Choroid plexus epithelial cell (primary cell): ENCODE data around the gene IFIT1B.
A peak's percentile ranks its signal among the peaks of the same experiment; 100 is the strongest.

Experiments used
- DNase-seq: peaks from one replicate; pipeline ENCODE4 v3.0.0-alpha.2; 2010; ENCODE audit warnings: low read depth
- H3K4me3 ChIP-seq: 2 replicates; pipeline ENCODE4 v1.5.1; 2011; ENCODE audit warnings: low read depth, mild to moderate bottlenecking, control low read depth, low read length, moderate library complexity
- TF ChIP-seq, protein P1 (sequence below): conservative IDR thresholded peaks from 2 replicates; pipeline ENCODE4 v1.5.1; 2011; ENCODE audit warnings: low read depth, mild to moderate bottlenecking, control low read depth, inconsistent platforms, low read length, moderate library complexity

IFIT1B gene

DNA sequence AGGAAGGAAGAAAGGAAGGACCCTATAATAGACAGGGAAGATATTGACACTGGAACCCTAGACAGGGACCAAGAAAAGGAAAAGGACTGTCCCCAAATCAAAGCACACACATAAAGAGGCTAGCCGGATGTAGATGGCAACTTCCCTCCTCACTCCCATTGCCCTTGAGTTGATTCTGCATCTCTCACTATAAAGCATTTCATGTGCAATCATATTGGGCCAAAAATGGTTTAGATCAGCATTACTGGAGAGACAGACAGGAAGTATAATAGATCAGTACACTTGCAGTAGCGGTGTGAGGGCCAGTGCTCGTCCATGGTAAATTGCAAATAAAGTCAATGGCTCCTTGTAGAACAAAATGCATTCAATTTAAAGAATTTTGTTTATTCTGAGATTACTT, 41.6 kb upstream of the IFIT1B start:
- no peak overlapping the region for H3K4me3 ChIP-seq
- TF ChIP-seq, protein P1, sequence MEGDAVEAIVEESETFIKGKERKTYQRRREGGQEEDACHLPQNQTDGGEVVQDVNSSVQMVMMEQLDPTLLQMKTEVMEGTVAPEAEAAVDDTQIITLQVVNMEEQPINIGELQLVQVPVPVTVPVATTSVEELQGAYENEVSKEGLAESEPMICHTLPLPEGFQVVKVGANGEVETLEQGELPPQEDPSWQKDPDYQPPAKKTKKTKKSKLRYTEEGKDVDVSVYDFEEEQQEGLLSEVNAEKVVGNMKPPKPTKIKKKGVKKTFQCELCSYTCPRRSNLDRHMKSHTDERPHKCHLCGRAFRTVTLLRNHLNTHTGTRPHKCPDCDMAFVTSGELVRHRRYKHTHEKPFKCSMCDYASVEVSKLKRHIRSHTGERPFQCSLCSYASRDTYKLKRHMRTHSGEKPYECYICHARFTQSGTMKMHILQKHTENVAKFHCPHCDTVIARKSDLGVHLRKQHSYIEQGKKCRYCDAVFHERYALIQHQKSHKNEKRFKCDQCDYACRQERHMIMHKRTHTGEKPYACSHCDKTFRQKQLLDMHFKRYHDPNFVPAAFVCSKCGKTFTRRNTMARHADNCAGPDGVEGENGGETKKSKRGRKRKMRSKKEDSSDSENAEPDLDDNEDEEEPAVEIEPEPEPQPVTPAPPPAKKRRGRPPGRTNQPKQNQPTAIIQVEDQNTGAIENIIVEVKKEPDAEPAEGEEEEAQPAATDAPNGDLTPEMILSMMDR = no peak
- no peak for DNase-seq

DNA sequence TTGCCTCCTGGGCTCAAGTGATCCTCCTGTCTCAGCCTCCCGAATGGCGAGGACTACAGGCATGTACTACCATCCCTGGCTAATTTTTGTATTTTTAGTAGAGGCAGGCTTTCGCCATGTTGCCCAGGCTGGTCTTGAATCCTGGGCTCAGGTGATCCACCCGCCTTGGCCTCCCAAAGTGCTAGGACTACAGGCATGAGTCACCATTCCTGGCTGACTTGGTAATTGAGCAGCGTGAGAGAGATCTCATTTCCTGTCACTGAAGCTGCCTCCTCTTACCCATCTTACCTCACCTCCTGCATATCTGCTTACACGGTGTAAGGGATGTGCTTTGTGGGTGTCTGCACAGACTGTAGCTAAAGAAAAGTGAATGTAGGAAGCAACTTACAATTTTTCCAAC, 40.4 kb upstream of the IFIT1B start:
- peak; percentile 93 for DNase-seq
- TF ChIP-seq, protein P1 = no peak
- H3K4me3 ChIP-seq = no peak overlapping the region

GRCh38 chr10:89338713-89339112, 39.1 kb upstream of the IFIT1B start:
- TF ChIP-seq, protein P1 = no peak
- no peak for DNase-seq
- no peak overlapping the region for H3K4me3 ChIP-seq

GRCh38 chr10:89339875-89340274, 38.0 kb upstream of the IFIT1B start:
- TF ChIP-seq, protein P1 = no peak
- H3K4me3 ChIP-seq = no peak overlapping the region
- no peak for DNase-seq

DNA sequence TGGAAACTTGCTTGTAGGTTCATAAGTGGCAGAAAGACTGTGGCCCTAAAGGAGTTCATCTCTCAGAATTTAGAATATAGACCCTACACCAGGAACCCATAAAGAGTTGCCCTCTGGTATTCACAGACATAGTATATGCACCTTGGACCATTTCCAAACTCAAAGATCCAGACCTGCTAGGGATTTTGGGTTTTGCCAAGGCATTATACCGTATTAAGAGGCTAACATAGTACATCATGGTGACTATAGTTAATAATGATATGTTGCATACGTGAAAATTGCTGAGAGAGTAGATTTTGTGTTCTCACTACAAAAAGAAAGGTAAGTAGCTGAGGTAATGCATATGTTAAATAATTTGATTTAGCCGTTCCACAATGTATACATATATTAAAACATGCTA, 36.2 kb upstream of the IFIT1B start:
- peak overlapping the region; percentile 11 for H3K4me3 ChIP-seq
- TF ChIP-seq, protein P1 = no peak
- no peak for DNase-seq

DNA sequence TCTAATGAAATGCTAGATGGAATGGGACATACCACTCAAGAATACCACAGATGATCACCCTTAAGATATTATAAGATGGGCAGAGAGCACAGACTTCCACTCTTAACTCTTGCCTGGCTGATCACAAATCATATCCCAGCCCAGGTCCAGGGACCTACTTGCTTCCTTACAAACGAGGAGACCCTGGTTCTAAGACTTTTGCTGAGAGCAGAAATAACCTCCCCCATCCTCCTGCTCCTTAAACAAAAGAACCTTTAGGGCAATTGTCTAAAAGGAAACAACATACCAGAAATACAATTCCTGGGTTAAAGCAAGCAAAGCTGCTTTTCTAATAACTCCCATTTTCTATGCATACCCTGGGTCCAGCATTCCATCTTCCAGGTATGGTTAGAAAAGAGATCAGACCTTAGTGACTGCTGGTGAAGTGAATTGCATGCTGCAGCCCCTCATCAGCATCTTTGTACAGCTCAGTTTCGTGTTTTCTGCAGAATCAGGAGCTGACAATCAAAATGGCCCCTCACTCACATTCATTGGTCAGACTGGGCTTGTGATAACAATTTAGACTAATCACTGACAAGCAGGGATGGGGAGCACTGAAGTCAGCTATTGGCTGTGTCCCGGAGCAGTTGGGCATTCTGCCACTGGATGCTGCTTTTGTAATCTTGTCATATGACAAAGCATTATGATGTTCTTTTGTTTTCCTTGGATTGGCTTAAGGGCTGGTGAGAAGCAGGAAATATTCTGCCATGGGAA, 35.5 kb upstream of the IFIT1B start:
- DNase-seq = peak; percentile 98
- TF ChIP-seq, protein P1 = no peak
- H3K4me3 ChIP-seq = peak overlapping the region; percentile 42
